HuH-7 (cell line): ENCODE measurements around the gene GIPR.
"Not testable (repeated sequence)": the region's sequence is repeated elsewhere in the genome, so short reads cannot be mapped to it uniquely, and the experiment has no call there.

Experiments
- DNase-seq: peaks from one replicate; pipeline ENCODE4 v3.0.0; 2011; ENCODE audit warnings: low spot score

Gene GIPR

DNA sequence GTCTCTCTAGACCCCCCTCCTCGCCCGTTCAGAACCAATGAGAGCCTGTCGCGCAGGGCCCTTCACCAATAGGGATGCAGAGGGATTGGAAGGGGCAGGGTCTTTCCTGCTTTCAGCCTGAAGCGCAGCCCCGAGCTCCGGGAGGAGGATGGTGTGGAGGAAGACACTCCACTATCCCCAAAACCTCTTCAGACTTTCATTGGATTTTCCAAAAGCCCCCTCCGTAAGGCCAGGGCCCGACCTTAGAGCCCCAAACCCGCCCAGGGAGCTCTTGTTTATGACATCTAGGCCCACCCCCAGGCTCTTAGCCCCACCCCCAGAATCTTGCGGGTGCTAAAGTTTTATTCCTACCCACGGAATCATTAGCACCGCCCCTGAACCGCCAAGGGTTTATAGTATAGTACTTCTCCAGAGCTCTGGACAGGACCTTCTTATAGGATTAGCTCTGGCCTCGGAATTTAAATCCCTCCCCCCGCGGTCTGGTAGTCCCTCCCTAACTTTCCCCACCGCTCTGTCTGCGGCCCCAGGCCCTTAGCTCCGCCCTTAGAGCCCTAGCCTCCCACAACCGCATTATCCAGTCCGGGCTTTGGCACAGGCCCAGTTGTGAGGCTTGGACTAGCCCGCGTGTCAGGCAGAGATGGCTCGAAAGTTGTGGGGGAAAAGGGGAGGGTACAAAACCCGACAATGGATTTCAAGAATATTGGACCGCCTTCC lies 22.2 kb upstream of the GIPR start:
- no peak for DNase-seq

- DNase-seq = no peak
Observed at GRCh38 chr19:45646345-45646698, 21.7 kb upstream of the GIPR start.

GRCh38 chr19:45650722-45651121 lies 17.3 kb upstream of the GIPR start:
- DNase-seq = no peak

DNA sequence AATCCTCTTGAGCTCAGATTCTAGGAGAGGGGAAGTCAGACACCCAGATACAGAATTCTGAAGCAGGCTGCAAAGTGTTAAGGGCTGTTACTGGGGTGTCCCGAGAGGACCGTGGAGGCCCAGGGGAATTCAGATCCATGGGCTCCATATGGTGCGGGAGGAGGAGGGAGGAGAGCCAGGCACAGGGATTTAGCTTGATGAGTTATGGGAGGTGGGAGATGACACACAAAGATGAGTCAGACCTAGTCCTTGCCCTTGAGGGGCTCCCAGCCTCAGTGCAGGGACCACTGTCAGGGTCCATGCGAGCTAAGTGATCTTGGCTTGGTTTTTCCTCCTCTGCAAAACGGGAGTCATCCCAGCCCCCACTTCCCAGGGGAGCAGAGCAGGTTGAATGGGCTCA lies 14.4 kb upstream of the GIPR start:
- no peak for DNase-seq

GRCh38 chr19:45655073-45655472 lies 12.9 kb upstream of the GIPR start:
- no peak for DNase-seq

- peak; percentile 60 for DNase-seq
Observed at GRCh38 chr19:45657520-45658167, 10.4 kb upstream of the GIPR start.

DNA sequence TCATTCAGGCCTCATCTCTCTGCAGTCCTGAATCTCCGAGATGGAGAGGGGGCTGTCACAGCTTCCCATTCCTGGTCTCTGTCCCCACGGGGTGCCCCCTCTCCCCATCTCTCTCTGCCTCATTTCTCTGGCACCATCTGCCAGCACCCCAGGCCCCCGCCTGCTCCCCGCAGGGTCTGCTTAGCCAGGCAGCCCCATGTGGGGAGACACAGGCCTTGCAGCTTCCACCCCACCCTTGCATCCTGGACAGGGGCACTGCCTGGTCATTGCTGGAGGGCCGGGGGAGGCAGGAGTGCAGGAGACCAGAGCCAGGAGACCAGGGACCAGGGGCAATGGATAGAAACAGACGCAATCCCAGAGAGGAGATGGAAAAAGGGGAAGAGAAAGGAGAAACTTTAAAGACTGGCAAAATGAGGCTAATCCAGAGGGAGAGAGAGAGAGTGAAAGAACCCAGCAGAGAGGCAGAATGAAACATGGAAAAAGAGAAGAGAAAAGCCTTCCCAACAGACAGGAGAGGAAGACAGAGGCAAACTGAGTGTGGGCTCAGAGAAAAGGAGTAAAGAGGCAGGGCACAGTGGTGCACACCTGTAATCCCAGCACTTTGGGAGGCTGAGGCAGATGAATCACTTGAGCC lies 8.8 kb upstream of the GIPR start:
- no peak for DNase-seq

GRCh38 chr19:45660636-45661035 lies 7.4 kb upstream of the GIPR start:
- DNase-seq = no peak

GRCh38 chr19:45663800-45664199 lies 4.2 kb upstream of the GIPR start:
- no peak for DNase-seq

DNA sequence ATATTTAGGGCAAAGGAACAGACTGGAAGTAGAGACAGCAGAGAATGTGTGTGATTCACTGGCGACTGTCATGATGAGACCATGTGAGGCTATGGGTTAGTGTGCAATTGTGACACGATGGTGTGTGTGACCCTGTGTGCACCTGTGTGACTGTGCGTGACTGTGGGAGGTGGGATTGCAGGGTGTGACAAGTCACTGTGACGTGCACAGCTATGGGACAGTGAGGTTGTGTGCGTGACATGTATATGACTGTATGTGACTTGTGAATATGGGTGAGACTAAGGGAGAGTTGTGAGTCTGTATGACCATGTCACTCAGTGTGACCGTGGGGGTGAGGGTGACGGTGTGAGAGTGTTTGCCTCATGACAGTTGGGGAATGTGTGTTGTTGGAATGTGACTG lies 3.4 kb upstream of the GIPR start:
- no peak for DNase-seq

DNA sequence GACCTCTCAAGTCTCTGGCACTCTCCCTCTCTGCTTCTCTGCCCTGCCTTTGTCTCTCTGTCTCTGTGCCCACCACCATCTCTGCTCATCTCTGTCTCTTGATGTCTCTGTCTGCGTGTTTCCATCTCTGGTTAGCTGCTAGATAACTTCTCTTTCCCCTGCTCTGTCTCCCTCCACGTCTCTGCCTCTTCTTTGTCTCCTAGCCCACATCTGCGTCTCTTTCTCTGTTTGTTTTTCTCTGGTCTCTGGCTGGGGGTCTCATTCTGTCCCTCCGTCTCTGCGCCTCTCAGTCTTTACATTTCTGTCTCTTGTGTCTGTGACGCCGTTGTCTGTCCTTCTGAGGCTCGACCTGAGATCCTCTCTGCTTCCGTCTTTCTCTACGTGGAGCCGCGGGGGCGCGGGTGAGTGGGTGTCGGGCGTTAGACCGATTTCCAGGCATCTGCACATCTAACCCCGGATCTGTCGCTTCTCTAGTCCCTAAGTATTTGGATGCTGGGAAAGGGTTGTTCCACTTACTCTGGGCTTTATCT lies 386 bp downstream of the GIPR start:
- DNase-seq = no peak

- DNase-seq = peak; percentile 92
Observed at GRCh38 chr19:45670670-45671453, 2.8 kb downstream of the GIPR start.

DNA sequence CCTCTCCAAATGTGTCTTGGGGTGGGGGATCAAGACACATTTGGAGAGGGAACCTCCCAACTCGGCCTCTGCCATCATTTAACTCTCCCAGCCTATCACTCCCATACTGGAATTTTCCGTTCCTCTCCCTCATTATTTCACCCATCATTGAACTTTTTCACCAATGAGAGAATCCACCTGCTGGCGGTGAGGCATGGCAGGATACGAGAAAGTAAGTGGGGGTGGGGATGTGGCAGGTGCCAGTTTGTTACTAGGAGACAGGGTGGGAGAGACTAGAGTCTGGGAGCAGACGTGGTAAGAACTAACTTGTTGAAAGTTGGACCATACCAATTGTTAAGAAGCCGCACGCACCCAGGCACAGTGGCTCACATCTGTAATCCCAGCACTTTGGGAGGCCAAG lies 6.9 kb downstream of the GIPR start:
- DNase-seq = no peak

DNA sequence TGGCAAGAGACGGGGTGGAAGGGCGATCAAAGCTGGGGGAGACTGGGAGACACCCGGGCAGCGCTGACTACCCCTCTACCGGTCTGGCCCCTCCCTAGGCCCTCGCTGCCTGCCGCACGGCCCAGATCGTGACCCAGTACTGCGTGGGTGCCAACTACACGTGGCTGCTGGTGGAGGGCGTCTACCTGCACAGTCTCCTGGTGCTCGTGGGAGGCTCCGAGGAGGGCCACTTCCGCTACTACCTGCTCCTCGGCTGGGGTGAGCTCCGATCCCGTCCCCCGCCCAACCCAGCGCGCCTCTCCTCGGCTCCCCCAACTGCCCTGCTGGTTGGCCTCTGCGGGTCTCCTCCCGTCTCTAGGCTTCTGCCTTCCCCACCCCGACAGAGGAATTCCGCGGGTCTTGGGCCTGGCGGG lies 8.8 kb downstream of the GIPR start:
- DNase-seq = no peak

GRCh38 chr19:45677351-45678230 lies 9.6 kb downstream of the GIPR start:
- DNase-seq = no peak

DNA sequence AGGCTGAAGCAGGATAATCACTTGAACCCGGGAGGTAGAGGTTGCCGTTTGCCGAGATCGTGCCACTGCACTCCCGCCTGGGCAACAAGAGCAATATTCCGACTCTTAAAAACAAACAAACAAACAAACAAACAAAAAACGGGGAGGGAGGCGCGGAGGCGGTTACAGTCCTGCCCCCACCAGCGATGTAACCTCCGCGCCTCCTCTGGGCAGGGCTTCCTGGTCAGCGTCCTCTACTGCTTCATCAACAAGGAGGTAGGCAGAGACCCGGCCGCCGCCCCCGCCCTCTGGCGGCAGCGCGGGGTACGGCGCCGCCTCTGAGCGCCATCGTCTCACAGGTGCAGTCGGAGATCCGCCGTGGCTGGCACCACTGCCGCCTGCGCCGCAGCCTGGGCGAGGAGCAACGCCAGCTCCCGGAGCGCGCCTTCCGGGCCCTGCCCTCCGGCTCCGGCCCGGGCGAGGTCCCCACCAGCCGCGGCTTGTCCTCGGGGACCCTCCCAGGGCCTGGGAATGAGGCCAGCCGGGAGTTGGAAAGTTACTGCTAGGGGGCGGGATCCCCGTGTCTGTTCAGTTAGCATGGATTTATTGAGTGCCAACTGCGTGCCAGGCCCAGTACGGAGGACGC lies 13.5 kb downstream of the GIPR start:
- peak; percentile 93 for DNase-seq

GRCh38 chr19:45682117-45682516 lies 14.1 kb downstream of the GIPR start:
- DNase-seq = no peak

DNA sequence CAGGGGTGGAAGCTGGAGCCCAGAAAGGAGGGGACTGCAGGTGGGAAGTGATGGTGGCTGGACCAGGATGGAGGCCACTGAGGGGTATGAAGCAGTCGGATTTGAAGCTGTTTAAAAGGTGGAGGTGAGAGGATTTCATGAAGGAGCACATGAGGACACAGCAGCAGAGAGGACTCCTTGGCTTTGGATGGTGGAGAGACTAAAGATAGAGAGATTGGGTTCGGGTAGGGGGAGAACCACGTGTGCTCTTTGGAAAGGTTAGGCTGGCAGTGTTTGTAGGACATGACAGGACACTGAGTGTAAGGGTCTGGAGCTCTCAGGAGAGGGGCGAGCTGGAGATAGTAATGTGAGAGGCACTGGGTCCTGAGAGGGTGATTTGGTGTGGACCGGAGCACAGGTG lies 14.9 kb downstream of the GIPR start:
- no peak for DNase-seq

GRCh38 chr19:45685045-45685444 lies 17.0 kb downstream of the GIPR start:
- DNase-seq = not testable (repeated sequence)

DNA sequence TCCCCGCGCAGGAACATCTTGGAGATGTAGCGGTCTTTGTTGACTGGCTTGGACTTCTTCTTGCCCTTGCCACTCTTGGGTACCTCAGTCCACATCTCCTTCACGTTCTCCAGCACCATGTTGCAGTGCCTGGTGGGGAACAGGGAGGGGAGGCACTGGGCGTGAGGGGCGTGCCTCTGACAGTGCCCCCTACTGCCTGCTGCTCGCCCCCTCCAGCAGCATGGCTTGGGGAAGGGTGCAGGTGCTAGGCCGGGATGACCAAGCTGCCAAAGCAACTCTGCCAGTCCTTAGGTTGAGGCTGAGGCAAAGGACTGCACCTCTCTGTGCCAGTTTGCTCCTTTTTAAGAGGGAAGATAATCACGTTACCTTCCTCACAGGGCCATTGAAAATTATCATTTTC lies 19.6 kb downstream of the GIPR start:
- DNase-seq = no peak
